Breast epithelium (tissue), 3 donors: ENCODE measurements around the gene ACACA.

Experiments used
- POLR2A ChIP-seq: fragments of 450-650 bp; IDR thresholded peaks from one replicate; pipeline ENCODE4 v1.6.1; 2016; ENCODE audit warnings: antibody characterized with exemption, mild to moderate bottlenecking, moderate library complexity
- POLR2AphosphoS5 ChIP-seq, 3 donors: sonication (generic); formaldehyde crosslinking; IDR thresholded peaks; one replicate each; pipeline ENCODE4 v1.6.1; 2017; ENCODE audit warnings: antibody characterized with exemption in 3 of 3

DNA sequence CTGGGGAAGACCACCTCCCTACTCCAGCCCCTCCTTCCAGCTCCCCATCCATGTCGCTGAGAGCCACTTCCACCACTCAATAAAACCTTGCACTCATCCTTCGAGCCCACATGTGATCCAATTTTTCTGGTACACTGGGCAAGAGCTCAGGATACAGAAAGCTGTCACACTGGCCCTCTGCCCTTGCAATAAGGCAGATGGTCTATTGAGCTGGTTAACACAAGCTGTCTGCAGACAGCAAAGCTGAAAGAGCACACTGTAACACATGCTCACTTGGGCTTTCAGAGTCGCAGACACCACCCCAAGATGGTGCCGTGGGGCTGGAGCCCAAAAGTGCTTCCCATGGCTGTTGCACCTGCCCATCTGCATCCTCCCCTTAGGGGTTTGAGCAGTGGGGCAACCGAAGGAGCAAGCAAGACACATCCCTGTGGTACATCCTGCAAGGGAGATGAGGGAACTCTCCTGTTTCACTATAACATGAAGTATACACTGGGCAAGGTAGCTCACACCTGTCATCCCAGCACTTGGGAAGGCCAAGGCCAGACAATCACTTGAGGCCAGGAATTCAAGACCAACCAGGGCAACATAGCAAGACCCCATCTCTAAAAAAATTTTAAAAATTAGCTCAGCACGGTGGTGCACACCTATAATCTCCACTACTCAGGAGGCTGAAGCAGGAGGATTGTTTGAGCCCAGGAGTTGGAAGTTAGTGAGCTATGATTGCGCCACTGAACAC is 83.6 kb downstream of the ACACA start:
- TF ChIP-seq POLR2A (no peak), POLR2AphosphoS5 (IDR thresholded peaks at IDR 0.05) (no peak)
